ENCODE measurements around the gene AP2A2. TPM values are rescaled to one million over a fixed set of nuclear protein-coding genes. Genes with fewer than 3 reads are reported as not detected.
A peak's percentile ranks its signal among the peaks of the same experiment; 100 is the strongest.

AP2A2 gene
- total RNA-seq, 1 donor from 2014 or later: 9.5 TPM

DNA sequence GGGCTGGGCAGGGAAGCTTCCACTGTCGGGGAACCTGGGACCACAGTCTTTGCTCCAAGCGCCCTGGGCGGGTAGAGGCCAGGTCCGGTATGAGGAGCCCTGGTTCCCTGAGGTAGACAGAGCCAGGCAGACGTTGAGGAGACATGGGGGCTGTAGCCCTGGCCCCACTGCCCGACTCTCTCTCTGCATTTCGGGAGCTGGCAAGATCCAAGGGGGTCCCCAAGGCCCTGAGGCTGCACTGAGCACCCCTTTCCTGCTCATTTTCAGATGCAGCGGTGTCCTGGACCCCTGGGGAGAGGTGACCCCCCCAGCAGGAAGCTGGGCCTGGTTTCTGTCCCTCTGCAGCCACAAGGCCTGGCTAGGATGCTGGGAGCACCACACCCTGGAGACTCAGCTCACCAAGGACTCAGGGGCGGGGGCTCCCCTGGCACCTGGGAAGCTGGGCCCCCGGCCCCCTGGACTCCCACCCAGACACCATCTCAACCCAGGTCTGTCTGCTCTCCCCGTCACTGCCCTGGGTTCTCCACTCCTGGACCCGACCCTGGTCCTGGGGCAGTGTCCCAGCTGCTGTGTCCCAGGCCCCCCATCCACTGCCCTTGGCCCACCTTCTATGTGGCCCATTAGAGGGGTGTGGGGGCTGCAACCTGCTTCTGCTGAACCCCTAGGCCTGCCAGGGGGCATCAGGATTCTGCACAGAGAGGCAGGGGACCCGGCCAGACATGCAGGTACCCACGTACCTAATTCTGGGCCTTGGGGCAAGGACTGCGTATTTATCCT lies 125.9 kb downstream of the AP2A2 start:
- DNase-seq (ENCODE audit: low read depth) (no peak), FAIRE-seq (no peak)
- Histone ChIP-seq H3K27me3 (ENCODE audit: control insufficient read depth, insufficient read depth, low read length) (peaks cover 8% of the 10 kb centered on the region), H3K4me3 (ENCODE audit: low read depth, low read length) (no peak overlapping the region), H3K36me3 (ENCODE audit: control insufficient read depth, insufficient read depth, low read length) (no peaks in the 10 kb centered on the region)
- TF ChIP-seq, protein P1, sequence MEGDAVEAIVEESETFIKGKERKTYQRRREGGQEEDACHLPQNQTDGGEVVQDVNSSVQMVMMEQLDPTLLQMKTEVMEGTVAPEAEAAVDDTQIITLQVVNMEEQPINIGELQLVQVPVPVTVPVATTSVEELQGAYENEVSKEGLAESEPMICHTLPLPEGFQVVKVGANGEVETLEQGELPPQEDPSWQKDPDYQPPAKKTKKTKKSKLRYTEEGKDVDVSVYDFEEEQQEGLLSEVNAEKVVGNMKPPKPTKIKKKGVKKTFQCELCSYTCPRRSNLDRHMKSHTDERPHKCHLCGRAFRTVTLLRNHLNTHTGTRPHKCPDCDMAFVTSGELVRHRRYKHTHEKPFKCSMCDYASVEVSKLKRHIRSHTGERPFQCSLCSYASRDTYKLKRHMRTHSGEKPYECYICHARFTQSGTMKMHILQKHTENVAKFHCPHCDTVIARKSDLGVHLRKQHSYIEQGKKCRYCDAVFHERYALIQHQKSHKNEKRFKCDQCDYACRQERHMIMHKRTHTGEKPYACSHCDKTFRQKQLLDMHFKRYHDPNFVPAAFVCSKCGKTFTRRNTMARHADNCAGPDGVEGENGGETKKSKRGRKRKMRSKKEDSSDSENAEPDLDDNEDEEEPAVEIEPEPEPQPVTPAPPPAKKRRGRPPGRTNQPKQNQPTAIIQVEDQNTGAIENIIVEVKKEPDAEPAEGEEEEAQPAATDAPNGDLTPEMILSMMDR (IDR thresholded peaks at IDR 0.05; ENCODE audit: insufficient read depth, low read length, severe bottlenecking): no peak

DNA sequence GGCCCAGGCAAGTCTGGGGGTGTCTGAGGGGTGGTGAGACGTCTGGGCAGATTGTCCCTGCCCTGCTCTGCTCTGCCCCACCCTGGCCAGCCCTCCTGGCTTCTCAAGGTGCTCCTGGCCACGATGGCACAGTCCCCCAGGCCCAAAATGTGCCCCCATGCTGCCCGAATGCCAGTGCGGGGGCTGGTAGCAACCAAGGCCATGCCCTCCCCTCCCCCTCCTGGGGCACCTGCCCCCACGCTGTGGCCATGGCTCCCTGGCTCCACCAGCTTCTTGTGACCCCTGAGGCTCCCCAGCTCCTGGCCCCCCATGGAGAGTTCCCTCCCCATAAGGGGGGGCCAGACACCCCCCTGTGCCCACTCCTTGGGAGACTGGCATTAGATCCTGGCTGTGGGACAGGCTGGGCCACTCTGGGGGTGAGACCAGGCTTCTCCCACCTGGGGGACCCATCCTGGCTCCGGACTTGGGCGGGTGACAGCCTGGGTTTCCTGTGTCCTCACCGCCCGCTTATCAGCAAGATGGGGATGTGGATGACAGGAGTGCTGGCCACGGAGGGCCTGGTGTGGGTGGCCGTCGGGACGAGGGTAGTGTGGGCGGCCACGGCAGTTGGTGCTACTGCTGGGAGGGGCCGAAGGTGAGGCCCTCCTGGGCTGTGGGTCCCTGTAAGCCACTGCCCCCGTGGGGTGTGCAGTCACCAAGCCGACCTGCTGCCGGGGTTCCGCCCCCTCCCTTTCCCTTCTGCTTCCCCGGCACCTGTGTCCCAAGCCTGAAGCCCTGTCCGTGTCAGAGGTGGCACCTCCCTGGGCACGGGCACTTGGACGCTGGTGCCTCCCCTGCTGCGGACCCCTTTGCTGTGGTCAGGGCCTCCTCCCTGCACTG lies 126.7 kb downstream of the AP2A2 start:
- Histone ChIP-seq H3K27me3 (ENCODE audit: control insufficient read depth, insufficient read depth, low read length) (peaks cover 7% of the 10 kb centered on the region), H3K4me3 (ENCODE audit: low read depth, low read length) (no peak overlapping the region), H3K36me3 (ENCODE audit: control insufficient read depth, insufficient read depth, low read length) (no peaks in the 10 kb centered on the region)
- DNase-seq (ENCODE audit: low read depth) (no peak), FAIRE-seq (no peak)
- TF ChIP-seq, protein P1 (IDR thresholded peaks at IDR 0.05; ENCODE audit: insufficient read depth, low read length, severe bottlenecking): no peak

DNA sequence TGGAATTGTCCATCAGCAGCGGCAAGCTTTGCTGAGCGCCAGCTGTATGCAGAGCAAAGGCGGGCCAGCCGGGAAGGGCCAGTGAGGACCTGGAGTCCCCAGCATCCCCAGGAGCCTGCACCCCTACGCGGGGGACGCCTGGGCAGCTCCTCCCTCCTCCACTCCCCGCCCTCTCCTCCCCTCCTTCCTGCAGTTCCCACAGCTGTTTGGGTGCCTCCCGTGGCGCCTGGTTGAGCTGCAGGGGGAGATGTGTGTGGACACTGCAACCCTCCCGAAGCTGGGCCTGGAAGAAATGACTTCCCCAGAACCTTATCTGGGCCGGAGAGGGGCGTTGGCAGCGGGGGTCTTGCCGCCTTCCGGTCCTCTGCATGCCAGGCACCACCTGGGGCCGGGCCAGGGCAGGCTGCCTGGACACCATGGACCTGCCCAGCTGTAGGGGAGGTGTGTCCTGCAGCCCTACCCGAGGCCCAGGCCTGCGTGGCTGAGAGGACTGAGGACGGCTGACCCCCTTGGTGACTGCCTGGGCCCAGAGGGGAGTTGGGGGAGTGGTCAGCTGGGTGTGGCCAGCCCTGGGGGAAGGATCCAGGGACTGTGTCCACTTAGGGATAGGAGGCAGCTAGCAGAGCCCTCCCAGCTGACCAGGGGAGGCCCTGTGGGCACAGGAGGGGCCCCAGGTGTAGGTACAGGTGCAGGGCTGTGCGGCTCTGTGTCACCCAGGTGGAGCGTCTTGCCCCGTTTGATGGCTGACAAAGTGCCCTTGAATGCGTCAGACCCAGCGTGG lies 127.6 kb downstream of the AP2A2 start:
- DNase-seq (ENCODE audit: low read depth): no peak
- TF ChIP-seq, protein P1 (IDR thresholded peaks at IDR 0.05; ENCODE audit: insufficient read depth, low read length, severe bottlenecking): no peak
- Histone ChIP-seq H3K36me3 (ENCODE audit: control insufficient read depth, insufficient read depth, low read length) (no peaks in the 10 kb centered on the region), H3K4me3 (ENCODE audit: low read depth, low read length) (no peak overlapping the region), H3K27me3 (ENCODE audit: control insufficient read depth, insufficient read depth, low read length) (peaks cover 5% of the 10 kb centered on the region)
- FAIRE-seq: no peak

DNA sequence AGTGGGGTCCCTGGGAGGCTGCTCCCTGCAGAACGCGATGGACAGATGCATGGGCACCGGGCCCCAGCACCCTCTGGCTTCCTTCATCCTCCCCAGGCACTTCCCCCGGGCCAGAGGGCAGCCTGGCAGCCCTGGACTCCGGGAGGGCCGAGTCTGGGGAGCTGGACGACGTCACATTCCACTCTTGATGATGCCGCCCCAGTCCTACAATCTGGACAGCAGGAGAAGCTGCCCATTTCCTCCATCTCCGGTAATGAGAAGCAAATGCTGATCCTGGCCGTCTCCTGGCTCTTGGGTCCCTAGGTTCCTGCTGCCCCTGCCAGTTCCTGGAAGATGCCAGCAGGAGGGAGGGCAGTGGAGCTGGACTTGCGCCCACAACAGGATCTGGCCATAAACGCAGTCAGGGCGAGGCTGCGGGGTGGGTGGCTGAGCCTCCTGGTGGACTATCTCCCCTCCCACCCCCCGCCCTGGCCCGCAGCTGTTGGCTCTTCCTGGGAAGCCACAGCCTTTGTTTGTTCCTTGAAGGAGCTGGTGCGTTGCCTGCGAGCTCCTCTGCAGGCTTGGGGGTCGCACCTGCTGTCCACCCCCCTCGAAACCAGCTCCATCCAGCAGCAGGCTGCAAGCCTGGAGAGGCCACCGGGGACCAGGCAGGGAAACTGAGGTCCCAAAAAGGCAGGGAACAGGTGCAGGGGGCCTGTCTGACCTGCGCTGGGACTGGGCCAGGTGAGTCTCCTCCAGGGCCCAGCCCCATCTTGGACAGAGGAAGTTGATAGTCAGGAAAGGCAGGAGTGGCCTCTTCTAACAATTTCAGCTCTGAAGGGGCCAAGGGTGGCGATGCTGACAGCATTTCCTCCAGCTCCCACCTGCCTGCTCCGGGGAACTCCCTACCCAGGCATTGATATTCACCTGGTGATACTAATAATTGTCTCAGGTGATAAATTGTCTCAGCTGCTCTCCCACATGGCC lies 128.8 kb downstream of the AP2A2 start:
- peaks cover 2% of the 10 kb centered on the region for H3K27me3 ChIP-seq (ENCODE audit: control insufficient read depth, insufficient read depth, low read length)
- TF ChIP-seq, protein P1 (IDR thresholded peaks at IDR 0.05; ENCODE audit: insufficient read depth, low read length, severe bottlenecking): no peak
- FAIRE-seq (peak; percentile 75), DNase-seq (ENCODE audit: low read depth) (no peak)
- H3K36me3 ChIP-seq (ENCODE audit: control insufficient read depth, insufficient read depth, low read length): no peaks in the 10 kb centered on the region
- no peak overlapping the region for H3K4me3 ChIP-seq (ENCODE audit: low read depth, low read length)

Measured in bronchial epithelial cell (primary cell).